ENCODE data around the gene PPM1M.
A peak's percentile ranks its signal among the peaks of the same experiment; 100 is the strongest.
"Not testable (repeated sequence)": the region's sequence is repeated elsewhere in the genome, so short reads cannot be mapped to it uniquely, and the experiment has no call there.

The PPM1M gene

DNA sequence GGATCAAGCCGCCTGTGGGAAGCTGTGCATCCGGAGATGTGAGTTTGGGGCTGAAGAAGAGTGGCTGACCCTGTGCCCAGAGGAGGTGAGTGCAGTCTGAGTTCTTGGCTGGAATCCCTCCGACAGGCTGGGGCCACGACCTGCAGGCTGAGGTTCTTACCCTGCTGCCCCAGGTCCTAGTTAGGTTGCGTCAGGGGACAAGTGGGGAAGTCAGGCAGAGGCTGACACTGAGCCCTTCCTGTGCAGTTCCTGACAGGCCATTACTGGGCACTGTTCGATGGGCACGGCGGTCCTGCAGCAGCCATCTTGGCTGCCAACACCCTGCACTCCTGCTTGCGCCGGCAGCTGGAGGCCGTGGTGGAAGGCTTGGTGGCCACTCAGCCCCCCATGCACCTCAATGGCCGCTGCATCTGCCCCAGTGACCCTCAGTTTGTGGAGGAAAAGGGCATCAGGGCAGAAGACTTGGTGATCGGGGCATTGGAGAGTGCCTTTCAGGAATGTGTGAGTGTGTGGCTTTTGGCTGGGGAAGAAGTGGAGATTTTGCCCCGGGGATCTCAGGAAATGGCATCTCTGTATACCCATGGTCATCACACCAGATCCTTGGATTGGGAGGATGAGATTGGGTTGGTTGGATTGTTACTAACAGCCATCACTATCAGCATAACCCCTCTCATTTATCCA lies 1.3 kb downstream of the PPM1M start:
- DNase-seq (ENCODE audit: low spot score), result no peak

DNA sequence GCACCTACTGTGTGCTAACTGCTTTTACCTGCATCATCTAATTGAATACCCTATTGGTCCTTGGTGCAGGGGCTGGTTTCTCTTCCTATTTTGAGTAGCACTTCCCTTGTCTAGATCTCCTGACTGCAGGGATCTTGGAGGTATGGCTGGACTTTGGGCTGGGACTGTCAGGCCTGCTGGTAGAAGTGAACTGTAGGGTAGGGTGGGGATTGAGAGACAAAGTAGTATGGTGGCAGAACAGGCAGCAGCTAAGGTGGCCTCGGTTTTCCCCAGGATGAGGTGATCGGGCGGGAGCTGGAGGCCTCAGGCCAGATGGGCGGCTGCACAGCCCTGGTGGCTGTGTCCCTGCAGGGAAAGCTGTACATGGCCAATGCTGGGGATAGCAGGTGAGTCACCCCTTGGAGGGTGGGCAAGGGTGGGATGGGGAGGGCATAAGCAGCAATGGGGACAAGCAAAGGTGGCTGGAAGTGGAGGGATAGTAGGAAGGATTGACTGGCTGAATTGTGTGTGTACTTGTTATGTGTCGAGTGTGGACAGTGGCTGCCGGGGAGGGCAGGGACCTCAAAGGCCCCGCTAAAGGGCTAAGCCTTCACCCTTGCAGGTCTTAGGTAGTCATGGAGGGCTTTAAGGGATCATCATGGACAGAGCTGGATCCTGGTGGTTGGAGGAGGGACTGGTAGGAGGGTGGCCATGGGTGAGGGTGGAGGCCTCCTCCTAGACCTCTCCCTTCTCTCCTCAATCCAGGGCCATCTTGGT lies 2.0 kb downstream of the PPM1M start:
- DNase-seq (ENCODE audit: low spot score), result no peak

DNA sequence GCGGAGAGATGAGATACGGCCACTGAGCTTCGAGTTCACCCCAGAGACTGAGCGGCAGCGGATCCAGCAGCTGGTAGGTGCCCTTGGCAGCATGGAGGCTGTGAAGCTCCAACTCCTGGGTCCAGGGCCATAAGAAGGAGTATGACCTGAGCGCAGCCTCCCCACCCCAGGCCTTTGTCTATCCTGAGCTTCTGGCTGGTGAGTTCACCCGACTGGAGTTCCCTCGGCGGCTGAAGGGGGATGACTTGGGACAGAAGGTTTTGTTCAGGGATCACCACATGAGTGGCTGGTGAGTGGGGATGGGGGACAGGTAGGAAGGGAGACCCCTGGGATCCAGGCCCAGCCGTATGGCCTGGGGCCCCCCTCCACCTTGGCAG lies 2.6 kb downstream of the PPM1M start:
- no peak for DNase-seq (ENCODE audit: low spot score)

DNA sequence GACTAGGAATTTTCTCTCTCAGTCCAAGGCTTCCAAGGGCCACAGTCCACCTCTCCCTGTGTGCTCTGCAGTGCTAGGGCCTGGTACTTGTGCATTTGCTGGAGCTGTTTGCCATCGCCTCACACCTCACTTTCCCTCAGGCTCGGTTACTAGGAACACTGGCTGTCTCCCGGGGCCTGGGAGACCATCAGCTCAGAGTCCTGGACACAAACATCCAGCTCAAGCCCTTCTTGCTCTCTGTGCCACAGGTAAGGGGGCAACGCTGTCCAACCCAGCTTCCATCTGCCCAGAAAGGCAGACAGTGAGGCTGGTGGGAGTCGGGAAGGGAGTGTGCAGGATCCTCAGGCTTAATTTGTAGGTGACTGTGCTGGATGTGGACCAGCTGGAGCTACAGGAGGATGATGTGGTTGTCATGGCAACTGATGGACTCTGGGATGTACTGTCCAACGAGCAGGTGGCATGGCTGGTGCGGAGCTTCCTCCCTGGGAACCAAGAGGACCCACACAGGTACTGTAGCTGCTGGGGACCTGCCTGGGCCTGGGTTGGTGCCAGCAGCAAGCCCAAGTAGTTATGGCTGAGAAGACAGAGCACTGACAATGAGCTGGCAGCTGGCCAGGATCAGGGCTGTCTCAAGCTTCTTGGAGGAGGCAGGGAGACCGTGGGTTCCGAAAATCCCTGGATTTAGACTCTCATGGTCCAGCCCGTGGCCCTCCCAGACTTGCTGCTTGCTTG lies 3.4 kb downstream of the PPM1M start:
- DNase-seq (ENCODE audit: low spot score), result no peak

DNA sequence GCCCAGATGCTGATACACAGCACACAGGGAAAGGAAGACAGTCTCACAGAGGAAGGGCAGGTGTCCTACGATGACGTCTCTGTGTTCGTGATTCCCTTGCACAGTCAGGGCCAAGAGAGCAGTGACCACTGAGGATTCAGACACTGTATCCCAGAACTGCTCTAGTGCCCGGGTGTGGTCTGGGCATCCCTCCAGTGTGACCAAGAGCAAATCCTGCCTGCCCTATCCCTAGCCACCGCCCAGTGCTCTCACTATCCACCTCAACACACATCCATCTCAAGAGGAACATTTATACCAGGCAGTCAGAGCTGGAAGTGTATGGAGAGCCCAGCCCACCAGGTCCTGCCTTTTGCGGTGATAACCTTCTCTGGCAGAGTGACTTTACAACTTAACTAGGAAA lies 4.1 kb downstream of the PPM1M start:
- DNase-seq (ENCODE audit: low spot score), result no peak

DNA sequence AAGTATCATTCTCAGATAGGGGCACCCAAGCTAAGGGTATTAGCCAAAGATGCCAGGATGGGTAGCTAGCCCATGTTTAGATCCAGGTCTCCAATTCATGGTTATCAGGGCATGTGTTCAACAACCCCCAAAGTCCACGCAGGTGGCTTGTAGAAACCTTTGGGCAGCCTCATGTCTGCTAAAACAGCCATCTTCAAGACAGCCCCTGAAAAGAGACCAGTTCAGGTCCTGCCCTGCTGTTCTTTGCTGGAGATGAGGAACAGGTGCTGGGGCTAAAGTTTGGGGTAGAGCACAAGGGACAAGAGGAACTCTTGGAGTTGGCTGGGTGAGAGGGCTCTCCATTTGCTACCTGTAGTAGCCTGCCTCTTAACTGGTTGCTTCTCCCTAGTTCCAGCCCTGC lies 4.6 kb downstream of the PPM1M start:
- DNase-seq (ENCODE audit: low spot score), result no peak

DNA sequence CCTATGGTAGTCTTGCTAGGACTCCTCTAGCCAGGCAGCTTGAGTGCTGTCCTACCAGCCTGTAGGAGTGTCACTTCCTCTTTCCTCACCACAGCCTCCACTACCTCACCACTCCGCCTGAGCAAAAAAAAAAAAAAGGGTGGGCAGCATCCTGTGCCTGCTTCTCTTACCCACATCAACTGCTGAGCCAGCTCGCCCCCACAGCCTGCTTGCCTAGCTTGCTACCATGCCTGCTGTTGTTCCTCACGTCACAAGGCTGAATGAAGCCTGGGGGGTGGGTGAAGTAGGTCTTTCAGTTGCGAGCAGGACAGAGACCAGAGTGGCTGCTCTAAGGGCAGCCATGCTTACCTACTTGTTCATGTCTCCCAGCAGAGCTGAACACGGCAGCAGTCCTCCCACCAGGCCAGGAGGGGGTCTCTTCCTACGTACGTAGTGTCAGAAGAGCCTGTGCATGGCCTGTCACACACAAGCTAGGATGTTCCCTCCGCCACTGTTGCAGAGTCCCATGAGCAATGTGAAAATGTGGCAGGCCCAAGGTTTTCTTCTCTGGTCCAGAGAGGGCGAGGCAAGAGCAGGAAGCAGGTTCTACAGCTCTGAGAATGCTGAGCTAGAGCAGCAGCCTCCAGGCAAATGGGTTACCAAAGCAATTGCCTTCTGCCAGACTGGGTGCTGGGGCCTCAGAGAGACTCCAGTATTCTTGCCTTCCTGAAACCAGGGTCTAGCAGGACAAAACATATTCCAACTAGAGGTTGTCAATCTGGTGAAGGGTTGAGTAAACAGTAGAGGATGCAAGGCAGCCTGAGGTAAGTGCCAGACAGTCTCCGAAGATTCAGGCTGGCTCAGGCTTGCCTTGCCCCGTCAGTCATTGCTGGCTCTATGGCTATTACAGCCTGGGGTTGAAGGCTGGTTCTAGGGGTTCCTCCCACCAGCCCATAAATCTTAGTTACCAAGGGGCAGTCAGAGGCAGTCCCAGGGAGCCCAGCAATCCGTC lies 8.1 kb downstream of the PPM1M start:
- peak; percentile 91 for DNase-seq (ENCODE audit: low spot score)

DNA sequence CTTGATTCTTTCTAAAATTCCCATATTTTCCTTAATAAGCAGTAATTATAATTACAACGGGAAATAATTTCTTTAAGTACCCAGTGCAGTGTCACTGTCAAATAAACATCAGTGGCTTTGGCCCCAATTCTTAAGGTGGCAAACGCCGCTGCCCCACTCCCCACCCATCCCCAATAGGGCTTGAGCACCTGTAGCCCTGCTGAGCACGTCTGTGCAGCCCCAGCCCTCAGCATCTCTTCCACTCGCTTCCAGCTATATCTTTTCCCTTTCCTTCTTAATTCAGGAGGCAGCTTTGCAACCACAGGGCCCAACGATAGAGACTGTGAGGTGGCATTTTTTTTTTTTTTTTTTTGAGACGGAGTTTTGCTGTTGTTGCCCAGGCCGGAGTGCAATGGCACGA lies 9.0 kb downstream of the PPM1M start:
- DNase-seq (ENCODE audit: low spot score), result no peak

DNA sequence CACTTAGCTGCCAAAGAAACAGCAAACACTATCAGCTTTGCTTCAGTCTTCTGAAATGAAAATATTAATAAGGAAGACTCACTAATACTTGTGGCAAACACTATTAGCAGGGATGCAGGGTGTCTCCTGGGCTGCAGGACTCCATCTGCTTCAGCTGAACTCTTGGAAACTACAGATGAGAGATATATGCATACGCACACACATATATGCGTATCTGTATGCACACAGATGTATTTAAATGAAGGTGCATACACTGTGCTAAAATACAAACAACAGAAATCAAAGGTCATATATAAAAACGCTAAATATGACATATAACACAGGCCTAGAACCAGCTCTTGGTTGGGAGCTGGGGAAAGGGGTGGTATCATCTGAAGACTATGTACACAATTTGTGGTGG lies 10.6 kb downstream of the PPM1M start:
- no peak for DNase-seq (ENCODE audit: low spot score)

DNA sequence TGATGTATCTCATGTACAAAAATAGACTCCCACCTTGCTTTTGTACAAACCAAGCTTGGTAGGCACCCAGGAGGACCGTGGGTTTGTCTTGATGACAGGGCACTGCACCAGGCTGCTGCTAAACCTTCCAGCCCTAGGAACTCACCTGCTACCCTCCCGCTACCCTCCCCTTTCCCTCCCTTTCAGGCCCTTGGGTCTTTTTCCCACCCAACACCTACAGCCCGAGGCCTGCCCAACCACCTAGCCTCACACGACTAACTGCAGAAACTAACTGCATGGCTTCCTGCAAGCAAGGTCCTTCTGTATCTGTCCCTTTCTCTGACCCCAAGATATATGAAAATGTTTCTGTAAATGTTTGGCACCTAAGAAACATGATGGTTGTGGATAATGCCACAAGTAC lies 11.1 kb downstream of the PPM1M start:
- DNase-seq (ENCODE audit: low spot score), result no peak

DNA sequence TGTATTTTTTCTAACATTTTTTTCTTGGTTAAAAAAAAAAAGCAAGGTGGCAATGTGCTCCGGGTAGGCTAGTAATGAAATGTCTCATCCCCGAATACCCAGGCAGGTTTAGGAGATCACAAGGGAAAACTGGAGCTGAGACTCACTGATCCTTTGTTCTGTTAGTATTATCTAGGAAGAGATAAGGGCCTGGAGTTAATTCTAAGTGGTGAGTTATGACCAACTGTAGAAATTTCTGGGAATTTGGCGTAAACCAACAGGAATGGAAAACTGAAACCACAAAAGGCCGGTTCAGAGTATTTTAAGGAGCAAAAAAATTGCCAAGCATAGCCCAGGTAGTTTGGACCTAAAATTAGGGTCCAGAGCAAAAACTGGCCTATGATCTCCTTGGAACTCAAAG lies 12.4 kb downstream of the PPM1M start:
- no peak for DNase-seq (ENCODE audit: low spot score)

DNA sequence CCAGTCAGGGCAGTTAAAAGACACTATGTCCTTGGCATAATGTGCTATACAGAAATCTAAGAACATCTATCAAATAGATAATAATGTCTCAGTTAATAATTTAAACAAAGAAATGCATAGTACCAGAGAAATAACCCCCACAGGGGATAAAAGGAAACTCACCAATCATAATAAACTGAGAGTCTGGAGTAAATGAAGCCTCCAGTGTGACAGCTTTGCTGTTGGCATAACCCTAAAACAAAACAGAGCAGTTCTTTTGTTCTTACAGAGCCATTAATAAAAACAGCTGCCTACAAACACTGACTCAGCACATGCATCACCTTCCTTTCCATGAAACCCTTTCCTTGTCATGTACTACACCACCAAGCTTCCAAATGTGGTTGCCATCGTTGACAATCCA lies 13.5 kb downstream of the PPM1M start:
- DNase-seq (ENCODE audit: low spot score), result no peak

DNA sequence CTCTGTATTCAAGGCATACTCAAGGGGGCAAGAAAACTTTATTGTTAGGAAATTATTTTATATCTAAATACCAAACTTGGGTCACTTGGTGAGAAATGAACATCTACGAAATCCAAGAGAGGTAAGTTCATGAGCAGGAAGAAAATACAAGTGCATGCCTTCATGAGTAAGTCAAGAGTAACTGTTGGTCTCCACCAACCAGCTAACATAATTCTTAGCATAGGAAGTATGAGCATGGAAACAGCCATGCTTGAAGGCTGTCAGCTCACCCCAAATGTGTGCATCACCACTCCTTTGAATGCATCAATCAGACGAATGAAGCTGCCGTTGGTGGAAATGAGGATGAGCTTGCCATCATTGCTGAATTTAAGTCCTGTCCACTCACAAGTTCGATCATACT lies 13.9 kb downstream of the PPM1M start:
- no peak for DNase-seq (ENCODE audit: low spot score)

DNA sequence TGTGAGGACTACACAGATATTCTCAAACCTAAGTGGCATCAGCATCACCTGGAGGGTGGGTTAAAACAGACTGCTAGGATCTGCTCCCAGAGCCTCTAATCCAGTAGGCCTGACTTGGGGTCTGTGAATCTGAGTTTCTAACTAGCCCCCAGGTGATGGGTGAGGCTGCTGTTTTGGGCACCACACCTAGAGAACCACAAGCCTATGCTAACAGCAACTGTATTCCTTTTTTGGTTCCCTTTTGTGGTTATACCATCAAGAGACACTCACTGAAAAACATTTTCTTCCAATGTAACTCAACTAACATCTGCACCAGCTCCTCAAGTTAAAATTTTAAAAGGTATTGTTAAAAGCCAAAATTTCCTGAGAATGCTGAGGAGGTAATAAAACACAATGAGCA lies 16.9 kb downstream of the PPM1M start:
- DNase-seq (ENCODE audit: low spot score), result no peak

DNA sequence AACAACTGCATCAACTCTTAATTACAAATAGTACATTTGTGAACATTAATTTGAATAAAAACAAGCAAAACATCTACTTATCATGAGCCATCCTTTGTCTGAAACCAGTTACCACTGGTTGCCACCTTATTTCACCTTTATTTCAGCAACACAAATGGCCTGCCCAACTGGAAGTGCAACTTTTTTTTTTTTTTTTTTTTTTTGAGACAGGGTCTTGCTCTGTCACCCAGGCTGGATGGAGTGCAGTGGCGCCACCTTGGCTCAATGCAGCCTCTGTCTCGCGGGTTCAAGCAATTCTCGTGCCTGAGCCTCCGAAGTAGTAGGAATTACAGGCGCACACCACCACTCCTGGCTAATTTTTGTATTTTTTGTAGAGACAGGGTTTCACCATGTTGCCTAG lies 19.8 kb downstream of the PPM1M start:
- no peak for DNase-seq (ENCODE audit: low spot score)

DNA sequence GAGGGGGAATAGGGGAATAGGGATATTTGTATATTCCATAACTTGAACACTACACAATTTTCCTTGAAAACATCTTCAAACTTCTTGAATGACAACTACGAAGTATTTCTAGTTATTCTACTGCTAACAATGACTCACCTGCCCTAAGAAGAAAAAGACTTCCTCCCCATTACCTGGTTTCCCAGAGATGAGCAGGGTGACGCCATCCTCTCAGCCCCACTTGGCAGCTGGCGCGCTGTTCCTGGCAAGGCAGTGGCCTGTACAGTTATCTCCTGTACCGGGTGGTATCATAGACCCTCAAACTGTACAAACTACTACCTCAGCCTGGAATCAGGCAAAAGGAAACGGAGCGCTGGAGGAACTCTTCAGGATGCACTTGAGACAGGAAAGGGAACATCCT lies 22.5 kb downstream of the PPM1M start:
- peak; percentile 47 for DNase-seq (ENCODE audit: low spot score)

DNA sequence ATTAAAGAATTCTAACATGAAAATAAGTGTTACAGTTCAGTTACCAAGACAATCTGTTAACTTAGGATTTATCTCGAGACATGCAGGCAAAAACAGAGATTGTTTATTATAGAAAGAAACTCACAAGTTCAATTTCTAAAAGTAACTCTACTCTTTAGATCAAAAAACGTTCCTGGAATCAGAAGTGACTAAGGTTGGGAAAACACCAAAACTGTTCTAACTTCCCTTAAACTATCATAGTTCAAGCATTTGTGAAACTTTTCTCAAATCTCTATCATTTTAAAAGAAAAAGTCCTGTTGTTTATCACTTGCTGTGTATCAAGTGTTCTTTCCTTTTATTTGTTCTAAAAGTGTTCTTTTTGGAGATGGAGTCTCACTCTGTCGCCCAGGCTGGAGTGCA lies 24.2 kb downstream of the PPM1M start:
- DNase-seq (ENCODE audit: low spot score), result no peak

DNA sequence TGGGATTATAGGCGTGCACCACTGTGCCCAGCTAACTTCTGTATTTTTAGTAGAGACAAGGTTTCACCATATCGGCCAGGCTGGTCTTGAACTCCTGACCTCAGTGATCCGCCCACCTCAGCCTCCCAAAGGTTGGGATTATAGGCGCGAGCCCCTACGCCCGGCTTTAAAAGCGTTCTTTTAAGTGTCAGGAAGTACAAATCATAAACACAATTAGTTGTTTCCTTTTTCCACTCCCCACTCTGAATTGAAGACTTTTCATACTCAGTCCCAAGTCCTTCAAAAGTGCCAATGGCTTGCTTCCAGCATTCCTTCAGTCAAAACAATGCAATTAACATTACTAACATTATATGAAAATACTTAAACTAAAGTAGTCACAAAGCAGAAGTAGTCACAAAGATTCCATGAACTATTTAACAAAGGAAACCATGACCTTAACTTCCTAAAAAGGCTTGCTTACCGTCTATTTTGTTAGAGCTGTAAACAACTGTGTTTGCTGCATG lies 24.7 kb downstream of the PPM1M start:
- DNase-seq (ENCODE audit: low spot score), result no peak

DNA sequence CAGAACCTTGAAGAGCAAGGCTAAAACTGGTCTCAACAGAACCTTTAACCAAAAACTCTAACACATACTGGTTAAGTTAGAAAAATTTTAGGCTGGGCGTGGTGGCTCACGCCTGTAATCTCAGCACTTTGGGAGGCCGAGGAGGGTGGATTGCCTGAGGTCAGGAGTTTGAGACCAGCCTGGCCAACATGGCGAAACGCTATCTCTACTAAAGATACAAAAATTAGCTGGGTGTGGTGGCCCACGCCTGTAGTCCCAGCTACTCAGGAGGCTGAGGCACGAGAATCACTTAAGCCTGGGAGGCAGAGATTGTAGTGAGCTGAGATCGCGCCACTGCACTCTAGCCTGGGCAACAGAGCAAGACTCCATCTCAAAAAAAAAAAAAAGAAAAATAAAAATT lies 26.6 kb downstream of the PPM1M start:
- not testable (repeated sequence) for DNase-seq (ENCODE audit: low spot score)

DNA sequence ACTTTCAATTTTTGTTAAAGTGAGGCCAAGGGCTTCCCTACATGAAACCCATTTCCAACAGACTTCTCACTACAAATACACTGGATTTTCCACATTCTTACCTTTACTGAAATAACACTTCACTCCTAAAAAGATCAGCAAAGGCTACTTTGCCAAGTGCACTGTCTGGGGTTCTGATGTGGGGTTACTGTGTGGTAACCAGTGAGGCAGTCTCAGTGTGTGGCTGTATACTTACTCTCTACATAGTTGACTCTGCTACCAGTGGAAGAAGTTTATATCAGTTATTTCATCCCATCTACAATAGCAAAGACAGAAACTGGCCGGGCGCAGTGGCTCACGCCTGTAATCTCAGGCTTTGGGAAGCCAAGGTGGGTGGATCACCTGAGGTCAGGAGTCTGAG lies 27.3 kb downstream of the PPM1M start:
- no peak for DNase-seq (ENCODE audit: low spot score)

DNA sequence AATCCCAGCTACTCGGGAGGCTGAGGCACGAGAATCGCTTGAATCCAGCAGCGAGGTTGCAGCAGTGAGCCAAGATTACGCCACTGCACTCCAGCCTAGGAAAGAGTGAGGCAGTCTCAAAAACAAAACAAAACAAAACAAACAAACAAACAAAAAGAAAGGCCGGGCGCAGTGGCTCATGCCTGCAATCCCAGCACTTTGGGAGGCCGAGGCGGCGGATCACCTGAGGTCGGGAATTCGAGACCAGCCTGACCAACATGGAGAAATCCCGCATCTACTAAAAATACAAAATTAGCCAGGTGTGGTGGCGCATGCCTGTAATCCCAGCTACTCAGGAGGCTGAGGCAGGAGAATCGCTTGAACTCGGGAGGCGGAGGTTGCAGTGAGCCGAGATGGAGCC lies 29.2 kb downstream of the PPM1M start:
- DNase-seq (ENCODE audit: low spot score), result not testable (repeated sequence)

Data from CD4-positive, alpha-beta T cell treated with Interleukin-6 at 100 ng/mL for 8 hours (primary cell).